ENCODE results near the gene TCTN1. TPM values are rescaled to one million over a fixed set of nuclear protein-coding genes. Genes with fewer than 3 reads are reported as not detected.

Gene TCTN1
- total and polyA plus RNA-seq, 2 of the 8 experiments (the other 6 are each of a cell fraction or from before 2014, with no cell fraction given) = 14.7 to 16.4 TPM

- H3K4me2 ChIP-seq (ENCODE audit: insufficient read depth in 1 of 2, low read depth in 2 of 2, low read length in 2 of 2) = no peak overlapping the region
- no peaks in the 10 kb centered on the region for H3K23me2 ChIP-seq (ENCODE audit: low read depth, low read length)
- ChIA-PET CTCF (ENCODE audit: partially characterized antibody) (interaction anchor here (0.7 to 1.7 kb wide), 11 partner anchors 9 to 698 kb away, joined by 3 to 7 read pairs (median 3); partner anchors contain the start of gene HVCN1), POLR2A (ENCODE audit: partially characterized antibody) (interaction anchor here (0.9 to 1.3 kb wide), 3 partner anchors 11 to 148 kb away, joined by 3 read pairs; no protein-coding TSS in a partner anchor)
- no peak overlapping the region for H3K9ac ChIP-seq (replicated peaks in 1 of 4; ENCODE audit: extremely low read depth in 1 of 4, low read depth in 3 of 4, low read length in 3 of 4)
- H3K4me1 ChIP-seq (replicated peaks in 1 of 4; ENCODE audit: control insufficient read depth in 3 of 4, insufficient read depth in 4 of 4, low read length in 3 of 4) = peaks cover 0 to 3% (median 0%) of the 10 kb centered on the region in 4 experiments; a peak in 1 of 7 replicates
- no peak overlapping the region for H2BK20ac ChIP-seq (ENCODE audit: low read length)
- no peak overlapping the region for H2BK12ac ChIP-seq (ENCODE audit: low read depth, low read length)
- no peak overlapping the region for H4K8ac ChIP-seq (ENCODE audit: extremely low read depth, insufficient read depth, low read length)
- H3K23ac ChIP-seq (ENCODE audit: insufficient read length) = no peak overlapping the region
- H4K91ac ChIP-seq (replicated peaks; ENCODE audit: insufficient read length, low read length) = peak overlapping the region; percentile 44
- H3K9me3 ChIP-seq (ENCODE audit: insufficient read depth in 2 of 2, low read depth in 1 of 2, low read length in 1 of 2) = no peaks in the 10 kb centered on the region
- DNase-seq (ENCODE audit: low read depth in 1 of 2, low spot score in 2 of 2) (peak; percentile 69 to 78), FAIRE-seq (peak; percentile 83)
- H2AFZ ChIP-seq (ENCODE audit: low read length) = peak overlapping the region; percentile 47; the same call in 1 of the 2 replicates
- no peak overlapping the region for H3K14ac ChIP-seq (ENCODE audit: insufficient read length)
- no peak overlapping the region for H2AK5ac ChIP-seq (ENCODE audit: low read depth, low read length)
- H2BK5ac ChIP-seq (ENCODE audit: low read depth, low read length) = no peak overlapping the region
- no peaks in the 10 kb centered on the region for H3K36me3 ChIP-seq (ENCODE audit: control insufficient read depth in 2 of 4, insufficient read depth in 4 of 4, low read length in 3 of 4)
- H3K56ac ChIP-seq (replicated peaks; ENCODE audit: insufficient read length, low read depth, low read length) = no peak overlapping the region
- no peak overlapping the region for H4K5ac ChIP-seq (ENCODE audit: insufficient read length, low read depth, low read length)
- H3K4ac ChIP-seq (replicated peaks; ENCODE audit: insufficient read length, low read depth, low read length) = no peak overlapping the region
- WGBS, 2 experiments (ENCODE audit: extremely low coverage in 1 of 2, insufficient coverage in 1 of 2, insufficient read length in 1 of 2, insufficient replicate concordance in 2 of 2, low coverage in 1 of 2, low lambda C conversion rate in 2 of 2, missing lambda C conversion rate in 1 of 2) = 67% methylated on average over 20 of the region's 20 CpGs; no CpG with 5 or more reads in 1 of the 2 experiments
- no peak overlapping the region for H3K27ac ChIP-seq (ENCODE audit: low read depth, low read length)
- no peak overlapping the region for H3K4me3 ChIP-seq (ENCODE audit: extremely low read depth in 1 of 4, insufficient read depth in 2 of 4, low read depth in 3 of 4, low read length in 4 of 4)
- H2BK15ac ChIP-seq (ENCODE audit: low read length) = no peak overlapping the region; the same call in 1 of the 2 replicates
- H3K79me2 ChIP-seq (ENCODE audit: control insufficient read depth in 1 of 2, insufficient read depth in 2 of 2, low read length in 2 of 2) = no peaks in the 10 kb centered on the region
- H3K79me1 ChIP-seq (ENCODE audit: low read depth, low read length) = no peaks in the 10 kb centered on the region
- no peaks in the 10 kb centered on the region for H4K20me1 ChIP-seq (replicated peaks in 1 of 2; ENCODE audit: control insufficient read depth in 1 of 2, insufficient read depth in 2 of 2, low read length in 2 of 2)
- H3K27me3 ChIP-seq (replicated peaks in 1 of 4; ENCODE audit: control insufficient read depth in 3 of 4, extremely low read depth in 1 of 4, insufficient read depth in 3 of 4, low read length in 3 of 4) = no peaks in the 10 kb centered on the region; a peak in 1 of 7 replicates
- H2BK120ac ChIP-seq (replicated peaks; ENCODE audit: low read depth, low read length) = no peak overlapping the region
- H3K18ac ChIP-seq (ENCODE audit: extremely low read depth, low read length) = 0 out of 2 replicates have a peak overlapping the region, but pooled peaks have one; percentile 10
- TF ChIP-seq SIX5 (IDR thresholded peaks at IDR 0.05; ENCODE audit: low read depth, low read length) = no peak
- TF ChIP-seq, protein P1, sequence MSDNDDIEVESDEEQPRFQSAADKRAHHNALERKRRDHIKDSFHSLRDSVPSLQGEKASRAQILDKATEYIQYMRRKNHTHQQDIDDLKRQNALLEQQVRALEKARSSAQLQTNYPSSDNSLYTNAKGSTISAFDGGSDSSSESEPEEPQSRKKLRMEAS (IDR thresholded peaks at IDR 0.05) = peak; percentile 38; the same call in 1 of the 2 replicates
- TF ChIP-seq RXRA (IDR thresholded peaks at IDR 0.05; ENCODE audit: insufficient read depth, low read depth, low read length) = no peak
- TF ChIP-seq SIRT6 (IDR thresholded peaks at IDR 0.05; ENCODE audit: low read length) = no peak
- TF ChIP-seq TAF1 (IDR thresholded peaks at IDR 0.05; ENCODE audit: low read depth, low read length) = no peak
- no peak for TF ChIP-seq CEBPB (IDR thresholded peaks at IDR 0.05; ENCODE audit: low read depth, low read length)
- TF ChIP-seq, protein P2, sequence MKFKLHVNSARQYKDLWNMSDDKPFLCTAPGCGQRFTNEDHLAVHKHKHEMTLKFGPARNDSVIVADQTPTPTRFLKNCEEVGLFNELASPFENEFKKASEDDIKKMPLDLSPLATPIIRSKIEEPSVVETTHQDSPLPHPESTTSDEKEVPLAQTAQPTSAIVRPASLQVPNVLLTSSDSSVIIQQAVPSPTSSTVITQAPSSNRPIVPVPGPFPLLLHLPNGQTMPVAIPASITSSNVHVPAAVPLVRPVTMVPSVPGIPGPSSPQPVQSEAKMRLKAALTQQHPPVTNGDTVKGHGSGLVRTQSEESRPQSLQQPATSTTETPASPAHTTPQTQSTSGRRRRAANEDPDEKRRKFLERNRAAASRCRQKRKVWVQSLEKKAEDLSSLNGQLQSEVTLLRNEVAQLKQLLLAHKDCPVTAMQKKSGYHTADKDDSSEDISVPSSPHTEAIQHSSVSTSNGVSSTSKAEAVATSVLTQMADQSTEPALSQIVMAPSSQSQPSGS (IDR thresholded peaks at IDR 0.05; ENCODE audit: low read length) = no peak
- TF ChIP-seq RAD21 (IDR thresholded peaks at IDR 0.05 in 1 of 2, conservative IDR thresholded peaks at IDR 0.05 in 1 of 2; ENCODE audit: low read depth in 2 of 2, low read length in 2 of 2) = peak; percentile 78 to 79
Observed at GRCh38 chr12:110698171-110698902, 84.4 kb downstream of the TCTN1 start.

Data from H1 (cell line).